Calu3 (cell line): Measurements from ENCODE around the gene HEXA. TPM values are rescaled to one million over a fixed set of nuclear protein-coding genes. Genes with fewer than 3 reads are reported as not detected.

Experiments used
- BruUV-seq: library from RNA; stranded (reverse); fragments of 400-500 nt; replicated peaks from 2 replicates; lab custom pipeline; 2021; lab: Mats Ljungman, UMichigan
- CTCF ChIA-PET: fragments of 300-600 bp; sonication (Branson Sonifier 250); formaldehyde crosslinking; loops from one replicate; lab custom pipeline; 2022; ENCODE audit warnings: antibody characterized with exemption; lab: Charles Lee
- DNase-seq: peaks from one replicate; pipeline ENCODE4 v3.0.0; 2022
- H3K27ac Mint-ChIP-seq: one replicate; pipeline ENCODE4 v1.8.0; 2022; ENCODE audit warnings: mixed read lengths; ENCODE audit not compliant: unreplicated experiment
- H3K27me3 Mint-ChIP-seq: one replicate; pipeline ENCODE4 v1.8.0; 2022; ENCODE audit warnings: mixed read lengths; ENCODE audit not compliant: unreplicated experiment
- H3K36me3 Mint-ChIP-seq: one replicate; pipeline ENCODE4 v1.8.0; 2022; ENCODE audit warnings: mild to moderate bottlenecking, moderate library complexity, mixed read lengths; ENCODE audit not compliant: insufficient read depth, unreplicated experiment
- H3K4me1 Mint-ChIP-seq: one replicate; pipeline ENCODE4 v1.8.0; 2022; ENCODE audit warnings: mild to moderate bottlenecking, low read depth, mixed read lengths; ENCODE audit not compliant: unreplicated experiment
- H3K4me3 Mint-ChIP-seq: one replicate; pipeline ENCODE4 v1.8.0; 2022; ENCODE audit warnings: mild to moderate bottlenecking, low read depth, moderate library complexity, mixed read lengths; ENCODE audit not compliant: unreplicated experiment
- H3K9me3 Mint-ChIP-seq: one replicate; pipeline ENCODE4 v1.8.0; 2022; ENCODE audit warnings: low read depth, mixed read lengths; ENCODE audit not compliant: unreplicated experiment
- CTCF ChIP-seq: fragments of 200-600 bp; IDR thresholded peaks from one replicate; pipeline ENCODE4 v1.8.0; 2022; ENCODE audit warnings: antibody characterized with exemption; ENCODE audit not compliant: unreplicated experiment
- intact Hi-C: fragments of 100-400 bp; cut with micrococcal nuclease; formaldehyde crosslinking; loops from one replicate; pipeline ENCODE4 v1.10.0; 2022; ENCODE audit not compliant: unreplicated experiment
- total RNA-seq: library from RNA; stranded (reverse); gene quantifications from 2 replicates; pipeline ENCODE4 v1.2.3, GENCODE V29; 2022

Gene HEXA
- total RNA-seq, 1 experiment from 2014 or later, result 129 TPM

- Mint-ChIP-seq H3K36me3 (no peaks in the 10 kb centered on the region), H3K4me1 (no peaks in the 10 kb centered on the region), H3K4me3 (no peak overlapping the region), H3K27ac (no peak overlapping the region), H3K9me3 (no peaks in the 10 kb centered on the region), H3K27me3 (peaks cover 81% of the 10 kb centered on the region)
- peak; percentile 78 for DNase-seq
- TF ChIP-seq CTCF, result peak; percentile 74
- CTCF ChIA-PET, result interaction anchor here (0.8 to 1.7 kb wide), 5 partner anchors 149 to 953 kb away, joined by 3 to 8 read pairs (median 4); no protein-coding TSS in a partner anchor
- intact Hi-C loops, result no loop called here
- no TSS peak for BruUV-seq
These were observed 63.0 kb downstream of the HEXA start for GRCh38 chr15:72312605-72313447.

DNA sequence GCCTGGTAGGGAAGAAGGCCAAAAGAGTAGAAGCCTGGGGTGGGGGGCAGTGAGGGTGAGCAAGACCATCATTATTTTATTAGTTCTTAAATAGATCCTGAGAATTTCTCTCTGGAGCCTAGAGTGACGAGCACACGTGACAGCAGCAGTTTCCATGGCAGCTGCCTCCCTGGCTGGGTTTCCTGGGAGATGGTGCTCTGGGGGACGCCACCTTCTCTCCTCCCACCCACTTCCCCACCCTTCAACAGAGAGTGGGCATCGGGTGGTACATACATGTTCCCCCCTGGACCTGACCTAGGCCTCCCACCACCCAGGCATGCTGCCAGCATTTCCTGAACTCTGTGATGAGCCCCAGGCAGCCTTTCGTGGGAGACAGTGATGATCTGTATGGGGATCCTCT is 68.8 kb downstream of the HEXA start:
- Mint-ChIP-seq H3K9me3 (no peaks in the 10 kb centered on the region), H3K27ac (no peak overlapping the region), H3K4me1 (peaks cover 8% of the 10 kb centered on the region), H3K36me3 (no peaks in the 10 kb centered on the region), H3K27me3 (peaks cover 69% of the 10 kb centered on the region), H3K4me3 (no peak overlapping the region)
- intact Hi-C loops, result no loop called here
- no peak for TF ChIP-seq CTCF
- BruUV-seq, result no TSS peak
- CTCF ChIA-PET, result no interaction called here
- DNase-seq, result no peak

- peaks cover 8% of the 10 kb centered on the region for H3K4me1 Mint-ChIP-seq
- intact Hi-C loops, result no loop called here
- no TSS peak for BruUV-seq
- no peak for DNase-seq
- H3K36me3 Mint-ChIP-seq, result no peaks in the 10 kb centered on the region
- CTCF ChIA-PET, result no interaction called here
- H3K9me3 Mint-ChIP-seq, result no peaks in the 10 kb centered on the region
- no peak overlapping the region for H3K4me3 Mint-ChIP-seq
- peaks cover 61% of the 10 kb centered on the region for H3K27me3 Mint-ChIP-seq
- TF ChIP-seq CTCF, result no peak
- H3K27ac Mint-ChIP-seq, result no peak overlapping the region
These were observed 69.5 kb downstream of the HEXA start for GRCh38 chr15:72306211-72306785.

DNA sequence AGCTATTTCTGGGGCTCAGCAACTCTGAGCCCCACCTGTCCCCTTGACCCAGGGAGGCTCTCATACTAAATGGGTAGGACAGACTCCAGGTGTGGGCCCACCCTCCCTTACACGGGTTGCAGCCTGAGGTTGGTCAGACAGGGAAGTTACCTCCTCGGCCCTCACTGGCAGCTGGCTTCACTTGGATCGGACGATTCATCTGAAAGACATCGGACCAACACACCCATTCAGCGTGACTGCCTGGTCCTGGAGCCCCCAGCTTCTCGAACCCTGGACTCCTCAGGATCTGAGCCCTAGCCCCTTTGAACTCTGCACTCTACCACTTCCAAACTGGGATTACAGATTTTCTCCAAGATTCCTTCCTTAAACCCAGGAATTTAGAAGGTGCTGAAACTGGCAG is 71.2 kb downstream of the HEXA start:
- Mint-ChIP-seq H3K36me3 (no peaks in the 10 kb centered on the region), H3K27ac (no peak overlapping the region), H3K9me3 (no peaks in the 10 kb centered on the region), H3K27me3 (peaks cover 44% of the 10 kb centered on the region), H3K4me1 (peaks cover 8% of the 10 kb centered on the region), H3K4me3 (no peak overlapping the region)
- DNase-seq, result no peak
- BruUV-seq, result no TSS peak
- intact Hi-C loops, result no loop called here
- CTCF ChIA-PET, result interaction anchor here (1.6 kb wide), 1 partner anchor 15 kb away, joined by 5 read pairs; no protein-coding TSS in a partner anchor
- no peak for TF ChIP-seq CTCF
